NK-92 (cell line): ENCODE measurements around the gene ASIC4.

Experiments used
- DNase-seq: peaks from one replicate; lab custom pipeline; 2025; ENCODE audit not compliant: unreplicated experiment; lab: John Stamatoyannopoulos, UW

Gene ASIC4, protein sequence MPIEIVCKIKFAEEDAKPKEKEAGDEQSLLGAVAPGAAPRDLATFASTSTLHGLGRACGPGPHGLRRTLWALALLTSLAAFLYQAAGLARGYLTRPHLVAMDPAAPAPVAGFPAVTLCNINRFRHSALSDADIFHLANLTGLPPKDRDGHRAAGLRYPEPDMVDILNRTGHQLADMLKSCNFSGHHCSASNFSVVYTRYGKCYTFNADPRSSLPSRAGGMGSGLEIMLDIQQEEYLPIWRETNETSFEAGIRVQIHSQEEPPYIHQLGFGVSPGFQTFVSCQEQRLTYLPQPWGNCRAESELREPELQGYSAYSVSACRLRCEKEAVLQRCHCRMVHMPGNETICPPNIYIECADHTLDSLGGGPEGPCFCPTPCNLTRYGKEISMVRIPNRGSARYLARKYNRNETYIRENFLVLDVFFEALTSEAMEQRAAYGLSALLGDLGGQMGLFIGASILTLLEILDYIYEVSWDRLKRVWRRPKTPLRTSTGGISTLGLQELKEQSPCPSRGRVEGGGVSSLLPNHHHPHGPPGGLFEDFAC

DNA sequence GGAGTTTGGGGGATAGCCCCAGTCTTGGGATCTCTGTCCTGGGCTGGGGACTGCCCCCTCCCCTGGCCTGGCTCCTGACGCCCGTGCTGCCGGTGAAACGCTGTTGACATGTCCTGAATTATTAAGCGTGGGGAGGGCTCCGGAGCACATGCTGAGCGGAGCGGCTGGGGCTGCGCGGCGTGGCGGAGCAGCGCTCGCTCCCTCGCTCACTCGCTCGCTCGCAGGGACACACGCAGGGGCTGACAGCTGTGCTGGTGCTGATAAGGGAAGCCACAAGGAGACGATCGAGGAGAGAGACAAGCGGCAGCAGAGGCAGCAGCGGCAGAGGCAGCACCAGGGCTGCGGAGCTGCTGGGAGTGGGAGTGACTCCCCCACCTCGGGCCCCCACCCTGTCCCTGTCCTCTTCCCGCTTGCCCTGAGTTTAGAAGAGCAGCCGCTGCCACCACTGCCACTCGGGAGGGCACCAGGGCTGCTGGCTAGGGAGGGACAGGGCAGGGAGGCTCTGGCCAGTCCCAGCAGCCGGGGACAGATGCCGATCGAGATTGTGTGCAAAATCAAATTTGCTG is at the start of gene ASIC4:
TSS of gene ASIC4 (plus strand) at position 287 of the 566 bp plus-strand sequence. CDS start at position 530, 243 bp downstream.
- DNase-seq = no peak

DNA sequence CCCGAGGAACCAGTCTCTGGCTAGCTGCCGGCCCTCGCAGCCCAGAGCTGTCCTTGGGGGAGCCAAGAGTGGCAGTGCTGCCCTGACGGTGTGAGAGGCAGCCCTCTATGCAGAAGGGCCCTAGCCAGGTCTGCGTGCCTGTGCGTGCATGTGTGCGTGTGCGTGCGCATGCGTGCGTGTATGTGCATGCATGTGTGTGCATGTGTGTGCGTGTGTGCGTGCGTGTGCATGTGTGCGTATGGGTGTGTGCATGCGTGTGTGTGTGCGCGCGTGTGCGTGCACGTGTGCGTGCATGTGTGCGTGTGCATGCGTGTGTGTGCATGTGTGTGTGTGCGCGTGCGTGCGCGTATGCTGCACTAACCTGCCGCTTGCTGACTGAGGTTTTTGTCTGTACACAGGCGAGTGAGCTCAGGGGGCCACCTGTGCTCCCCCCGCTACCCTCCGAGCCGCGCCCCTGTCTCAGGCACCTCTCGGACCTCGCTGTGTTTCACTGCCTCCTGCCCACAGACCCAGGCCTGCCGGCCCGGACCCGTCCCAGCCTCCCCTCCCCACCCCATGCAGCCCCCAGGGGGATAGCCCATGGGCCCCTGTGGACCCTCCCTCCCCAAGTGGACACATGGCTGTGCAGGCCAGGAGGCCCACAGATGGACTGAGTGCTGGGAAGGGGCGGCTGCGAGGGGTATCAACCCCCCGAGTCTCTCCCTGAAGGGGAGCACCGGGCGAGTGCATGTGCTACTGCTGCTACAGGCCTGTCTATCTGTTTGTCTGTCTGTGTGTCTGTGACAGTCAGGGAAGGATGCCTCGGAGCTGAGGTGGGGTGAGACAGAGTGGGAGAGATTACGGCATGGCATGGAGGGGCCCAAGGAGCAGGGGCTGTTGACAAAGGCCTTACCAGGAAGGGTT is 48.4 kb upstream of the ASIC4 start:
- no peak for DNase-seq

DNA sequence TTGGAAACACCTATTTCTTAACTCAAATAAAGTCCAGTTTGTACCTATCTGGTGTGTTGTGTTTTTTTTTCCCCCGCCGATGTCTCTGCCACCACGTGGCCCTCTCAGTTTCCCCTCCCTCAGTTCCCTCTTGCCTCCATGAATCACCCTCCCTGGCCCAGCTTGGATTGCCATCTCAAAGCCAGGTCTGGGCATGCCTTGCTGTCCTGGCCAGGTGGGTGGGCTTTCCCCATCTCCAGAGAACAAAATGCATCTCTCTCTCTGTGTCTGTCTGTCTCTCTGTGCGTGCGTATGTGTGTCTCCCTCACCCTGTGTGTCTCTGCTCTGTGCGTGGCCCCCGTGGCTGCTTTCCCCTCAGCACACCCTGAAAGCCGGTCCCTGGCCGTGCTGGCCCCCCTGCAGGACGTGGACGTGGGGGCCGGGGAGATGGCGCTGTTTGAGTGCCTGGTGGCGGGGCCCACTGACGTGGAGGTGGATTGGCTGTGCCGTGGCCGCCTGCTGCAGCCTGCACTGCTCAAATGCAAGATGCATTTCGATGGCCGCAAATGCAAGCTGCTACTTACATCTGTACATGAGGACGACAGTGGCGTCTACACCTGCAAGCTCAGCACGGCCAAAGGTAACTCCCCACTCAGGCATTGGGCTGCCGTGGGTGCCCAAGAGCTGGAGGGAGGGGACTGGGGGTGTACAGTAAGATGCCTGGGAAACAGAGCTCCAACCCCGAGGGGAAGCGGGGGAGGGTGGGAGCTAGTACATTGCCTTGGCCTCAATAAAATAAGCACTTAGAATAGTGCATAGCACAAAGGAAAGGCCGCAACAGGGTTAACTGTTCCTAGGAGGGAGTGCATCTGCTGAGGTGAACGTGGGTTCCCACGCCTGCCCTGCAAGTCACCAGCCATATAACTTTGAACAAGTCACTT is 47.2 kb upstream of the ASIC4 start:
- DNase-seq = no peak

DNA sequence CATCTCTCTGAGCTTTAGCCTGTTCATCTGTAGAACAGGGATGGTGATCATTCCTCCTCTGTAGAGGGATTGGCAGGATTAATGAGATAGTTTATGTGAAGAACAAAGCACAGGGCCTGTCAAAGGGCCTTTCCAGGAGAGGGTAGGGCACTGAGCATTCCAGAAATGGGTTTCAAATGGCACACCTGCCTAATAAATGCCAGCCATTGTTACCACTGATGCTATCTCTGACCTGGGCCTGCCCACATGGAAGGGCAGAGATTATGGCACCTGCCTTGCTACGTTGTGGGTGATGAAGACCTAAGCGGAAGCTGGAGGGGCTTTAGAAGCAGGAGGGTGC is 46.6 kb upstream of the ASIC4 start:
- no peak for DNase-seq

DNA sequence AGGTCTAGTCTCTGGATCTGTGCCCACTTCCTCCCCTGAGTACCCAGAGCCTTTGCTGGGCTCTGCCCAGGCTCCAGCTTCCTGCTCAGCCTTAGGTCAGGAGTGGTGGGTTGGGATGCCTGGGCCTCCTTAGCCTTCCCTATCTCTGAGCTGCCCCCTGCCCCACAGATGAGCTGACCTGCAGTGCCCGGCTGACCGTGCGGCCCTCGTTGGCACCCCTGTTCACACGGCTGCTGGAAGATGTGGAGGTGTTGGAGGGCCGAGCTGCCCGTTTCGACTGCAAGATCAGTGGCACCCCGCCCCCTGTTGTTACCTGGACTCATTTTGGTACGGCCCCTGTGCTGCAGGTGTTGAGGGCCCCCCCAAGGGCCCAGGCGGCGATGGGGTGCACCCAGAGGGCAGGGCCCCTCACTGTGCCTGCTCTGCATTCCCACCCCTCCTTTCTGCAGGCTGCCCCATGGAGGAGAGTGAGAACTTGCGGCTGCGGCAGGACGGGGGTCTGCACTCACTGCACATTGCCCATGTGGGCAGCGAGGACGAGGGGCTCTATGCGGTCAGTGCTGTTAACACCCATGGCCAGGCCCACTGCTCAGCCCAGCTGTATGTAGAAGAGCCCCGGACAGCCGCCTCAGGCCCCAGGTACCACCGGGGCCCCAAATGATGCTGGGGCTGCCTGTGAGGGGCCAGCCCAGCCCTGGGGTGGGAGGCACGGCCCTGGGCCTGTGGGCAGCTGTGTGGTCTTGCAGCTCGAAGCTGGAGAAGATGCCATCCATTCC is 45.7 kb upstream of the ASIC4 start:
- no peak for DNase-seq

DNA sequence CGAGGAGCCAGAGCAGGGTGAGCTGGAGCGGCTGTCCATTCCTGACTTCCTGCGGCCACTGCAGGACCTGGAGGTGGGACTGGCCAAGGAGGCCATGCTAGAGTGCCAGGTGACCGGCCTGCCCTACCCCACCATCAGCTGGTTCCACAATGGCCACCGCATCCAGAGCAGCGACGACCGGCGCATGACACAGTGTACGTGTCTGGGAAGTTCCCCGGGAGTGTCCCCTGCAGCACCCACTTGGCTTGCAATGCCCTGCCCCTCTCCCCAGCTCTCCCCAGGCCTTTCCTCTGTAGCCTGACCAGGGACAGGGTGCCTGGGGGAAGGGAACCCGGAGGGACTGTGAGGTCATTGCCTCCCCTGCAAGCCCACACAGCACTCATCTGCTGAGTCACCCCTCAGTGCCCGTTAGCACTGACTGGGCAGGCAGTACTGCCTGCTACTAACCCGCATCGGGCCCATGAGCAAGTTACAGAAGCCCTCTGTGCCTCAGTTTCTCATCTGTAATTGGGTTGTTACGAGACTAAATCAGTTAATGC is 45.0 kb upstream of the ASIC4 start:
- no peak for DNase-seq

DNA sequence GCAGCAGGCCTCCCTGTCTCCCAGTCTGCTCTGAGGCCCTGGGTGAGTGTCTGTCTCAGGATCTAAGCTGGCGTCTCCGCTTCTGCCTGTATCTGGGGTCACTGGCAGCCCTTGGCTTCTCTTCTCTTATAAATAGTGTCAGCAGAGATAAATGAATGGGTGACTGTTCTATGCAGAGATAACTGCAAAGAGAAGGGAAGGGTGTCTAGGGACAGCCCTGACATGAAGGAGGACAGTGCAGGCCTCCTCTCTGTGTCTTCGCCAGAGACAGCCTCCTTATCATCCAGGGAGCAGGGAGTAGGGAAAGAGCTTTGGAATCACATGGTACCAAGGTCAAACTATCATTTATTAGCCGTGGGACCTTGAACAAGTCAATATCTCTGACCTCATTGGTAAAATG is 43.9 kb upstream of the ASIC4 start:
- no peak for DNase-seq

DNA sequence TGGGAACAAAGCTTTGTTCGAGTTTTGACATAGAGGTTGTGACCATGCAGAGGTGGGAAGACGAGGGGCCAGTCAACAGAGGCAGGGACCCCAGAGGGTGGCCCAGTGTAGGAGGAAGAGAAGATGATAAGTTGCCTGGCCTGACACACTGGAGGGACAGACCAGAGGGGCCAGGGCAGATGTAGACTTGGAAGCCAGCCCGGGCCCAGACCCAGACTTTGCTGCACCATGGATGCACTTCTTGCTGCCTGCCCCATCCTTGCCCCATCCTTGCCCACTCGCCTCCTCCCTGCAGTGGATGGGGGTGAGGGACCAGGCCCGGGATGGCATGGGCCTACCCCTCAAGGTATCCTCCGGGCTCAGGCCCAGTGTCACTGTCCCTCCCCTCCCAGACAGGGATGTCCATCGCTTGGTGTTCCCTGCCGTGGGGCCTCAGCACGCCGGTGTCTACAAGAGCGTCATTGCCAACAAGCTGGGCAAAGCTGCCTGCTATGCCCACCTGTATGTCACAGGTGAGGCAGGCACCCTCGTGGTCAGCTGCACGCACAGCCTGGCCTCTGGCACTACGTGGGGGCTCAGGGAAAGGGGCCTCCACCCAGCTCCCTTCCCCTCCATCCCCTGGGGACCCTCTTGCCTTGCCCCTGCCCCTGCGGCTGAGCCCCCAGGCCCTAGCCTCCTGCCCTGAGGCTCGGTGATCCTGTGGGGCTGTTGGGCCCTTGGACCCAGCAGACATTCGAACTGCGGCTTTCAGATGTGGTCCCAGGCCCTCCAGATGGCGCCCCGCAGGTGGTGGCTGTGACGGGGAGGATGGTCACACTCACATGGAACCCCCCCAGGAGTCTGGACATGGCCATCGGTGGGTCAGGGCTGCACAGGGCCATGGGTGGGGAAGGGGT is 42.6 kb upstream of the ASIC4 start:
- DNase-seq = no peak

DNA sequence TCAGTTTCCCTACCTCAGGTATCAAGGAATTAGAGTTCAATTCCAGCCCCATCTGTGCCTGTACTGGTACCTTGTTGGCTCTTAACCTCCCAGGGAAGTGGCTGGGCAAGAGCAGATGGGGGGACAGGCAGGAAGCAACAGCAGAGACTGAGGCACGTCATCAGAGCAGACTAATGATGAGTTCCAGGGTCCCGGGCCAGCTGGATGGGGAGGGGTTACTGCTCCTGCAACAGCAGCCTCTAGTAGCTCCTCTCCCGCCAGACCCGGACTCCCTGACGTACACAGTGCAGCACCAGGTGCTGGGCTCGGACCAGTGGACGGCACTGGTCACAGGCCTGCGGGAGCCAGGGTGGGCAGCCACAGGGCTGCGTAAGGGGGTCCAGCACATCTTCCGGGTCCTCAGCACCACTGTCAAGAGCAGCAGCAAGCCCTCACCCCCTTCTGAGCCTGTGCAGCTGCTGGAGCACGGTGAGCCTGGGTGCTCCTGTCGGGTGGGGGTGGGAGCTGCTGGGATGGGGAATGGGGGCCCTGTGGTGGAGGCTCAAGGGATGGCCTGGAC is 41.6 kb upstream of the ASIC4 start:
- DNase-seq = no peak

DNA sequence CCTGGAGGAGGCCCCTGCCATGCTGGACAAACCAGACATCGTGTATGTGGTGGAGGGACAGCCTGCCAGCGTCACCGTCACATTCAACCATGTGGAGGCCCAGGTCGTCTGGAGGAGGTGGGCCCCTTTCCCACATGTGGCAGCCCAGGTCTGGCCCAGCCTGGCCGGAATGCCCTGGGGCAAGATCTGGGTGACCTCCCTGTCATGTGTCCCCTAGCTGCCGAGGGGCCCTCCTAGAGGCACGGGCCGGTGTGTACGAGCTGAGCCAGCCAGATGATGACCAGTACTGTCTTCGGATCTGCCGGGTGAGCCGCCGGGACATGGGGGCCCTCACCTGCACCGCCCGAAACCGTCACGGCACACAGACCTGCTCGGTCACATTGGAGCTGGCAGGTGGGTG is 40.8 kb upstream of the ASIC4 start:
- no peak for DNase-seq

DNA sequence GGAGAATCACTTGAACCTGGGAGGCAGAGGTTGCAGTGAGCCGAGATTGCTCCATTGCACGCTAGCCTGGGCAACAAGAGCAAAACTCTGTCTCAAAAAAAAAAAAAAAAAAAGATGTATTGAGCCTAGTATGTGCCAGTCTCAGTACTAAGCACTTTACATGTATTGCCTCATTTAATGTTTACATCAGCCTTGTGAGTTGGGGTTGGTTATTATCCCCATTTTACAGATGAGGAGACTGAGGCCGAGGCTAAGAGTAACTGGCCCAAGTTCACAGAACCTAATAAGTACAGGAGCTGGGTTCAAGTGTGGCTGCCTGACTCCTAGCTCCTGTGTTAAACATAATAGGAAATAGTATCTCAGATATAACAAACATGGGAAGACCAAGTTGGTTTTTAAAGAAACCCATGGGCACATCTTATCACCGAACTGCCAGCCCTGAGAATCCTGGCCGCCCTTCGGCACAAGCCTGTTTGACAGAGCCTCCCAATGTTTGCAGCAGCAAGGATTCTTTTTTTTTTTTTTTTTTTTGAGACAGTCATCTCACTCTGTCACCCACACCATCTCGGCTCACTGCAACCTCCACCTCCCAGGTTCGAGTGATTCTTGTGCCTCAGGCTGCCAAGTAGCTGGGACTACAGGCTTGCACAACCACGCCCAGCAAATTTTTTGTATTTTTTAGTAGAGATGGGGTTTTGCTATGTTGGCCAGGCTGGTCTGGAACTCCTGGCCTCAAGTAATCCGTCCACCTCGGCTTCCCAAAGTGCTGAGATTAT is 39.8 kb upstream of the ASIC4 start:
- DNase-seq = no peak

DNA sequence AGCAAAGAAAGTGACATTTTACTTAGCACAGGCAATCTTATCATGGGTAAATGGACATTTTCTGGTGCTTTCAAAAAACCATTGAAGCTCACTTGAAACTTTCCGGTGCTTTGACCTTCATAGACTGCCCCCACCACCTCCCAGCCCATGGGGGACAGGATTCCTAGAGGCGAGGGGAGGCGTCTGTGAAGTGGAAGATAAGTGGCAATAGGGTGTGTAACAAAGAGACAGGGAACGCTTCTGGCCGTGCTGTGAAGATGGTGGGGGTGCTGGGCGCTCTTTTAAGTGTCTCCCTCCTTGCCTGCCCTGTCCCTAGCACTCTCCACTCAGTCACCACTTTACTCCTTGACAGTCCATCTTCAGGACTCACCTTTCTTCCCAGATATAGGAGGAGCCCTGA is 39.0 kb upstream of the ASIC4 start:
- no peak for DNase-seq

DNA sequence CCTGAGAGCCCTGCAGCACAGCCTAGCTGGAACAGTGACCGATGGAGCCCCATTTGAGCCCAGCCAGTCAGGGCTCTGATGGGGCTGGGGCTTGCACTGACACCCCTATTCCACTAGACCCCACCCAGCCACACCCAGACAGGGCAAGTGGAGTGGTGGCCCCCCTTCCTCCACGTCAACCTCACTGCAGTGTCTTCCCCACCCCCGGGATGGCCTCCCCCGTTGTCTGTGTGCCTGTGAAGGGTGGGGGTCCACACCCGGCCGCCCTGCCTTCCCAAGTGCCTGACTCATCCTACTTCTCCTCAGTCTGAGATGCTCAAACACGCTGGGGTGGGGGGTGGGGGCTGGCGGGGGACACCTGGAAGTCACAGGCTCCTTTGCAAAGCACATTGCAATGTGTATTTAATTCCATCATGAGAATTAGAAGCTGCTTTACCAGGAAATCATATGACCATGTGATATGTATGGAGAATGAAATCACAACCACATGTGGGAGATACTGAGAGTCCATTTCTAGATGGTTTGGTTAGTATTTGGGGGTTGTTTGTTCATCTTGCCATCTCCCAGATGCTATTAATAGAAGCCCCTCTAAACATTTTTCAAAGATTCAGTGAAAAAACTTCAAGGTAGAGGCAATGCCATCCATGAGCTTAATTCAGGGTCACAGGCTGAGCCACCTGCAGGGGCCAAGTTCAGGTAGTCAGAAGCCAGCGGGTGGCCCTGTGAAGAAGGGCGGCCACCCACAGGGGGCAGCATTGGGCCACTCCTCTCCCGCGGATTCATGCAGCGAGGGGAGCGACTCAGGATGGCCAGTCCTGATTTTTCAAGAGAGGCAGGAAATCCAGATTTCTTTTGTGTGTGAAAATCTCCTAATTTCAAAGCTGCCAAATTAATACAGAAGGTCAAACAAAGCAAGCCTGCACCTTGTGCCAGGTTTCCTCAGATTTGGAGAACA is 38.3 kb upstream of the ASIC4 start:
- no peak for DNase-seq

DNA sequence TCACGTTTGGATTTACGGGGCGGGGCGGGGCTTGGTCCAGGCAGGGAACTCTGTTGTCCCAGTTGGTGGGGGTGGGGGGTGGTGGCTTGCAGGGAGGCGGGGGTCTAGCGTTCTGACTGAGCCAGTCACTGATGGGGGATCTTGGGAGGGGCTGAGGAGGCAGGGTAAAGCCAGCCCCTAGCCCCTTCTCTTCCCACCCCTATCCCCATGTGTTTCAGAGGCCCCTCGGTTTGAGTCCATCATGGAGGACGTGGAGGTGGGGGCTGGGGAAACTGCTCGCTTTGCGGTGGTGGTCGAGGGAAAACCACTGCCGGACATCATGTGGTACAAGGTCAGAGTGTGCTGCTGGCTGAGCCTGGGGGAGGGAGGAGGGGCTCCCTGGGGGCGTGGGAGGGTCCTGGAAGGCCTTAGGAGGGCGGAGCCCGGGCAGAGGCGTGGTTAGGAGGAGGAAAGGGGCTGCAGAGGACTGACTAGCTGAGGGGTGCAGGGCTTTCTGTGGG is 37.6 kb upstream of the ASIC4 start:
- no peak for DNase-seq

DNA sequence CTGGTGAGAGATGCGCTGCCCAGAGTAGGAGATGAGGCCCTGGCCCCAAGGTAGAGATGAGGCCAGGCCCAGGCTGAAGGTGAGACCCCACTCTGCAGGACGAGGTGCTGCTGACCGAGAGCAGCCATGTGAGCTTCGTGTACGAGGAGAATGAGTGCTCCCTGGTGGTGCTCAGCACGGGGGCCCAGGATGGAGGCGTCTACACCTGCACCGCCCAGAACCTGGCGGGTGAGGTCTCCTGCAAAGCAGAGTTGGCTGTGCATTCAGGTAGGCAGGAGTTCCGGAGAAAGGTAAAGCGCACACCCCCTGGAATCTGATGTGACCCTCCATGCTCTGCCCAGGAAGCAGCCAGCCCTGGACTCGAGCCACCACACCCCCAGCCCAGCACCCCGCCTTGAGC is 37.1 kb upstream of the ASIC4 start:
- no peak for DNase-seq

DNA sequence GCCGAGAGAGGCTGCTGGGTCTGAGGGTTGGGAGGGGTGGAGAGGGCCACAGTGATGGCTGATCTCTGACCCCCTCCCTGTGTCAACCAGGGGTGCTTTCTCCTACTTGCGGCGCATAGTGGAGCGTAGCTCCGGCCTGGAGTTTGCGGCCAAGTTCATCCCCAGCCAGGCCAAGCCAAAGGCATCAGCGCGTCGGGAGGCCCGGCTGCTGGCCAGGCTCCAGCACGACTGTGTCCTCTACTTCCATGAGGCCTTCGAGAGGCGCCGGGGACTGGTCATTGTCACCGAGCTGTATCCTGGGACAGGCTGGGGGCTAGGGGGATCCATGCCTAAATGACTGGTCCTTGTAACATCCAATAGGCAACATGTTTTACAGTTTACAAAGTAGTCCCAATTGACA is 36.5 kb upstream of the ASIC4 start:
- DNase-seq = no peak
